Thyroid gland (tissue), 4 donors: ENCODE data around the gene DCST1.

Experiments
- CTCF ChIP-seq, 6 experiments: fragments of 200-600 bp in 3 of 6; fragments of 450-650 bp in 3 of 6; sonication (generic) in 3 of 6; IDR thresholded peaks; one replicate each; pipeline ENCODE4 v1.5.1; 2016 to 2019; ENCODE audit warnings: antibody characterized with exemption in 6 of 6, mild to moderate bottlenecking in 2 of 6, inconsistent platforms in 1 of 6, moderate library complexity in 1 of 6
- POLR2A ChIP-seq, 2 donors: fragments of 450-650 bp; IDR thresholded peaks; one replicate each; pipeline ENCODE4 v1.6.1; 2017; ENCODE audit warnings: antibody characterized with exemption in 2 of 2, mild to moderate bottlenecking in 2 of 2, moderate library complexity in 1 of 2

GRCh38 chr1:155068599-155068998 is 35.0 kb downstream of the DCST1 start:
- TF ChIP-seq CTCF (IDR thresholded peaks at IDR 0.05): no peak
- TF ChIP-seq POLR2A (IDR thresholded peaks at IDR 0.05): no peak
